ENCODE measurements around the gene COP1. TPM values are rescaled to one million over a fixed set of nuclear protein-coding genes. Genes with fewer than 3 reads are reported as not detected.

The COP1 gene
- total and polyA plus RNA-seq, 4 experiments from 2014 or later: 38.4 to 45.1 (median 44.1) TPM

- H3K36me3 Mint-ChIP-seq: peaks cover 0 to 3% of the 10 kb centered on the region in 2 donors
- intact Hi-C loops (cut with micrococcal nuclease): no loop called here
- DNase-seq: no peak
- no peaks in the 10 kb centered on the region for H3K4me1 Mint-ChIP-seq
- Histone ChIP-seq H3K36me3 (ENCODE audit: insufficient read depth, low read length) (no peaks in the 10 kb centered on the region), H3K9me3 (ENCODE audit: control insufficient read depth in 1 of 2, low read length in 2 of 2) (no peaks in the 10 kb centered on the region), H3K27ac (ENCODE audit: low read depth, low read length) (no peak overlapping the region), H3K4me1 (ENCODE audit: insufficient read depth, low read length) (no peaks in the 10 kb centered on the region), H3K4me3 (ENCODE audit: low read length in 2 of 2) (no peak overlapping the region), H3K27me3 (ENCODE audit: insufficient read depth, low read length) (no peaks in the 10 kb centered on the region)
- no peak overlapping the region for H3K4me3 Mint-ChIP-seq
- H3K27me3 Mint-ChIP-seq: peaks cover 0 to 3% of the 10 kb centered on the region in 2 donors
- no peak overlapping the region for H3K27ac Mint-ChIP-seq
- ChIA-PET POLR2A (ENCODE audit: partially characterized antibody) (no interaction called here), CTCF (ENCODE audit: partially characterized antibody) (no interaction called here)
- H3K9me3 Mint-ChIP-seq: peaks cover 0 to 2% (median 0%) of the 10 kb centered on the region in 8 donors
Measured at GRCh38 chr1:175895966-175896365, 311.1 kb downstream of the COP1 start.
